OCI-LY1 (cell line): ENCODE results near the gene CAMTA1.

Experiments used
- H2AFZ ChIP-seq: fragments of 200-600 bp; sonication (generic), shearing (Covaris generic); 2 replicates; pipeline ENCODE4 v1.6.0; 2014; ENCODE audit warnings: antibody characterized with exemption, mild to moderate bottlenecking, low read length
- H3F3A ChIP-seq: fragments of 200-600 bp; sonication (generic), shearing (Covaris generic); 2 replicates; pipeline ENCODE4 v1.6.0; 2014; ENCODE audit warnings: mild to moderate bottlenecking, antibody characterized with exemption, low read length, moderate library complexity; ENCODE audit not compliant: insufficient read depth
- H3K27ac ChIP-seq: fragments of 200-600 bp; sonication (generic); 2 replicates; pipeline ENCODE4 v1.5.1; 2014; ENCODE audit warnings: low read length, mixed run types, mild to moderate bottlenecking, low read depth; ENCODE audit not compliant: poor library complexity, severe bottlenecking
- H3K27me3 ChIP-seq: fragments of 200-600 bp; sonication (generic); 2 replicates; pipeline ENCODE4 v1.6.0; 2014; ENCODE audit warnings: antibody characterized with exemption, mild to moderate bottlenecking, low read length, moderate library complexity; ENCODE audit not compliant: insufficient read depth
- H3K36me3 ChIP-seq: fragments of 200-600 bp; sonication (generic); 2 replicates; pipeline ENCODE4 v1.6.1; 2014; ENCODE audit warnings: mild to moderate bottlenecking, antibody characterized with exemption, low read length, moderate library complexity, mixed read lengths; ENCODE audit not compliant: insufficient read depth
- H3K4me1 ChIP-seq: fragments of 200-600 bp; sonication (generic); 2 replicates; pipeline ENCODE4 v1.5.1; 2014; ENCODE audit warnings: mild to moderate bottlenecking, low read length, moderate library complexity; ENCODE audit not compliant: insufficient read depth, severe bottlenecking
- H3K4me2 ChIP-seq: fragments of 200-600 bp; sonication (generic), shearing (Covaris generic); 2 replicates; pipeline ENCODE4 v1.6.1; 2014; ENCODE audit warnings: low read length
- H3K4me3 ChIP-seq: fragments of 200-600 bp; sonication (generic); 2 replicates; pipeline ENCODE4 v1.5.1; 2014; ENCODE audit warnings: low read length, low read depth, mild to moderate bottlenecking, mixed read lengths; ENCODE audit not compliant: poor library complexity, severe bottlenecking
- H3K79me2 ChIP-seq: fragments of 200-600 bp; shearing (Covaris generic); 2 replicates; pipeline ENCODE4 v1.6.1; 2016; ENCODE audit warnings: mixed run types, low read length, mixed read lengths; ENCODE audit not compliant: insufficient read depth
- H3K9ac ChIP-seq: fragments of 200-600 bp; sonication (generic), shearing (Covaris generic); 2 replicates; pipeline ENCODE4 v1.6.1; 2014; ENCODE audit warnings: mild to moderate bottlenecking, low read length, mixed read lengths
- H3K9me2 ChIP-seq: fragments of 200-600 bp; sonication (generic), shearing (Covaris generic); 2 replicates; pipeline ENCODE4 v1.6.1; 2014; ENCODE audit warnings: low read depth, mild to moderate bottlenecking, low read length, mixed read lengths
- H3K9me3 ChIP-seq: fragments of 200-600 bp; shearing (Covaris generic); 2 replicates; pipeline ENCODE4 v1.6.1; 2014; ENCODE audit warnings: low read length, mixed read lengths
- H4K20me1 ChIP-seq: fragments of 200-600 bp; sonication (generic), shearing (Covaris generic); 2 replicates; pipeline ENCODE4 v1.6.0; 2016; ENCODE audit warnings: mild to moderate bottlenecking, low read length; ENCODE audit not compliant: insufficient read depth
- EZH2 ChIP-seq: fragments of 200-600 bp; sonication (generic), shearing (Covaris generic); IDR thresholded peaks from 2 replicates; pipeline ENCODE4 v1.8.0; 2017; ENCODE audit warnings: borderline replicate concordance, mixed run types, mild to moderate bottlenecking, antibody characterized with exemption, low read length, moderate library complexity, mixed read lengths
- TF ChIP-seq, protein P1 (sequence below): fragments of 200-600 bp; sonication (generic), shearing (Covaris generic); IDR thresholded peaks from 2 replicates; pipeline ENCODE4 v1.5.1; 2017; ENCODE audit warnings: mild to moderate bottlenecking, antibody characterized with exemption, low read length, moderate library complexity, mixed read lengths

CAMTA1 gene

DNA sequence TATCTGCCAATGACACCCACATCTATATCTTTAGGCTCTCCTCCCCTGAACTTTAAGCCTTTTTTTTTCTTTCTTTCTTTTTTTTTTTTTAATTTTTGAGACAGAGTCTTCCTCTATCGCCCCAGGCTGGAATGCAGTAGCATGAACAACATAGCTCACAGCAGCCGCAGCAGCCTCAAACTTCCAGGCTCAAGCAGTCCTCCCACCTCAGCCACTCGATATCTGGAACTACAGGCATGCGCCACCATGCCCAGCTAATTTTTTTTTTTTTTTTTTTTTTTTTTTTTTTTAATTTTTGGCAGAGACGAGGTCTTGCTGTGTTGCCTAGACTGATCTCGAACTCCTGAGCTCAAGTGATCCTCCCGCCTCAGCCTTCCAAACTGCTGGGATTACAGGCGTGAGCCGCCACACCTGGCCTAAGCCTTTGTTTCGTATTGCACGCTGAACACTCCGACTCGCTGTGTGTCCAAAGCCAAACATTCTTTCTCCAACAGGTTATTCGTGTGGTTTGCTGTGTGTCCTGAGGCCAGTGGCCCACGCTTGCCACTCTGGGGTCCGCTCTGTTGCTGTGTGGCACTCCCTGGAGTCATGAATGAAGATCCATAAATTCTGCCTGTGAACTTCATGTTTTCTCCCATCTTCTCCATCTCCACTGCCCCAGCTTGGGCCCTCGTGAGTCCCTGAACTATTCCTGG lies 119.4 kb downstream of the CAMTA1 start:
- Histone ChIP-seq H3K9me3 (no peaks in the 10 kb centered on the region), H3K4me3 (no peak overlapping the region), H3K36me3 (no peaks in the 10 kb centered on the region), H3K9me2 (no peaks in the 10 kb centered on the region), H3F3A (no peaks in the 10 kb centered on the region), H3K79me2 (no peaks in the 10 kb centered on the region), H2AFZ (no peak overlapping the region), H3K4me2 (no peak overlapping the region), H3K4me1 (no peaks in the 10 kb centered on the region), H3K9ac (no peak overlapping the region), H3K27ac (no peak overlapping the region), H3K27me3 (no peaks in the 10 kb centered on the region), H4K20me1 (no peaks in the 10 kb centered on the region)
- TF ChIP-seq, protein P1, sequence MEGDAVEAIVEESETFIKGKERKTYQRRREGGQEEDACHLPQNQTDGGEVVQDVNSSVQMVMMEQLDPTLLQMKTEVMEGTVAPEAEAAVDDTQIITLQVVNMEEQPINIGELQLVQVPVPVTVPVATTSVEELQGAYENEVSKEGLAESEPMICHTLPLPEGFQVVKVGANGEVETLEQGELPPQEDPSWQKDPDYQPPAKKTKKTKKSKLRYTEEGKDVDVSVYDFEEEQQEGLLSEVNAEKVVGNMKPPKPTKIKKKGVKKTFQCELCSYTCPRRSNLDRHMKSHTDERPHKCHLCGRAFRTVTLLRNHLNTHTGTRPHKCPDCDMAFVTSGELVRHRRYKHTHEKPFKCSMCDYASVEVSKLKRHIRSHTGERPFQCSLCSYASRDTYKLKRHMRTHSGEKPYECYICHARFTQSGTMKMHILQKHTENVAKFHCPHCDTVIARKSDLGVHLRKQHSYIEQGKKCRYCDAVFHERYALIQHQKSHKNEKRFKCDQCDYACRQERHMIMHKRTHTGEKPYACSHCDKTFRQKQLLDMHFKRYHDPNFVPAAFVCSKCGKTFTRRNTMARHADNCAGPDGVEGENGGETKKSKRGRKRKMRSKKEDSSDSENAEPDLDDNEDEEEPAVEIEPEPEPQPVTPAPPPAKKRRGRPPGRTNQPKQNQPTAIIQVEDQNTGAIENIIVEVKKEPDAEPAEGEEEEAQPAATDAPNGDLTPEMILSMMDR: no peak
- no peak for TF ChIP-seq EZH2

DNA sequence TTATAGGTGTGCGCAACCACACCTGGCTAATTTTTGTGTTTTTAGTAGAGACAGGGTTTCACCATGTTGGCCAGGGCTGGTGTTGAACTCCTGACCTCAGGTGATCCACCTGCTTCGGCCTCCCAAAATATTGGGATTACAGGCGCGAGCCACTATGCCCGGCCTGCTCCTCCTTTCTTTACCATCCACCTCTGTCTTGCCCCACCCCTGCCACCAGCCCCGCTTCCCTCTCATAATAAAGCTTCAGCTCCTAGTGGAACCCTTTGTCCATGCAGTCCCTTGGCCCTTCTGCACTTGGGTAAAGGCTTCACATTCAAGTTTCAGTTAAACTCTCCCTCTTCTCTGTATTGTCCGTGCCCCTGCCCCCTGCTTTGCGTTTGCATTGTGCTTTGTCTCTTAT lies 120.1 kb downstream of the CAMTA1 start:
- TF ChIP-seq, protein P1: no peak
- TF ChIP-seq EZH2: no peak
- no peaks in the 10 kb centered on the region for H3K27me3 ChIP-seq
- no peaks in the 10 kb centered on the region for H3K36me3 ChIP-seq
- H3K79me2 ChIP-seq: no peaks in the 10 kb centered on the region
- no peak overlapping the region for H3K9ac ChIP-seq
- no peaks in the 10 kb centered on the region for H3K9me2 ChIP-seq
- no peak overlapping the region for H3K4me3 ChIP-seq
- H3F3A ChIP-seq: no peaks in the 10 kb centered on the region
- H3K27ac ChIP-seq: no peak overlapping the region
- H4K20me1 ChIP-seq: no peaks in the 10 kb centered on the region
- H2AFZ ChIP-seq: no peak overlapping the region
- no peaks in the 10 kb centered on the region for H3K9me3 ChIP-seq
- H3K4me2 ChIP-seq: no peak overlapping the region
- H3K4me1 ChIP-seq: no peaks in the 10 kb centered on the region

DNA sequence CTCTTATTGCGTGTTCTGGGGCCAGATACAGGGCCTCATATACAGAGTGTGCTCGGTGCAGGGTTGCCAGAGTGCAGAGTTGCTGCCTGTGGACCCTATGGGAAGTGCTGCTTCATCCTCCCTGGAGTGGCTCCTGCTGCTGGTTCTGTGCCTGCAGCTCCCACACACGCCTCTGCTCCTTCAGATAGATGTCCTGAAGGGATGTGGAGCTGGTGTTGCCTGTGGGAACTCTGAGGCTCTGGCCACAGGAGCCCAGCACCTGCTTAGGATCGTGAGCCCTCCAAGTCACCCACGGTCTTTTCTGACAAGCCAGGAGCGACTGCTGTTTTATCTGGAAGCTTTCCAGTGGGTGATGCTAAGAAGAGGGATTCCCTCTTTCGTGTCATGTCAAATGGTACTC lies 120.5 kb downstream of the CAMTA1 start:
- H4K20me1 ChIP-seq: no peaks in the 10 kb centered on the region
- no peaks in the 10 kb centered on the region for H3K9me3 ChIP-seq
- no peak overlapping the region for H3K27ac ChIP-seq
- no peaks in the 10 kb centered on the region for H3K79me2 ChIP-seq
- no peaks in the 10 kb centered on the region for H3F3A ChIP-seq
- H3K4me1 ChIP-seq: no peaks in the 10 kb centered on the region
- no peak overlapping the region for H3K4me2 ChIP-seq
- no peak for TF ChIP-seq EZH2
- TF ChIP-seq, protein P1: no peak
- no peak overlapping the region for H3K9ac ChIP-seq
- H2AFZ ChIP-seq: no peak overlapping the region
- H3K27me3 ChIP-seq: no peaks in the 10 kb centered on the region
- no peaks in the 10 kb centered on the region for H3K9me2 ChIP-seq
- no peaks in the 10 kb centered on the region for H3K36me3 ChIP-seq
- no peak overlapping the region for H3K4me3 ChIP-seq
